Hematopoietic multipotent progenitor cell treated with erythropoietin and hydrocortisone succinate and interleukin-3 and kit ligand, for 4 days (in vitro differentiated cells): Measurements from ENCODE around the gene C4orf17.

Experiments used
- DNase-seq: peaks from one replicate; pipeline ENCODE4 v3.0.0-alpha.2; 2015

The C4orf17 gene

GRCh38 chr4:99537674-99538073 lies 26.9 kb downstream of the C4orf17 start:
- no peak for DNase-seq

GRCh38 chr4:99540277-99540939 lies 29.6 kb downstream of the C4orf17 start:
- no peak for DNase-seq

- no peak for DNase-seq
Measured at GRCh38 chr4:99552872-99553271, 42.1 kb downstream of the C4orf17 start.

- peak; percentile 99 for DNase-seq
Measured at GRCh38 chr4:99563310-99564186, 52.7 kb downstream of the C4orf17 start, which contains the start of gene TRMT10A. TRMT10A (minus strand) TSS chr4:99564039; CDS start chr4:99559338, 4,701 bp downstream.

GRCh38 chr4:99564921-99565320 lies 54.1 kb downstream of the C4orf17 start:
- no peak for DNase-seq

- no peak for DNase-seq
Measured at GRCh38 chr4:99571883-99572282, 61.1 kb downstream of the C4orf17 start.

- DNase-seq = no peak
Measured at GRCh38 chr4:99572527-99573240, 61.9 kb downstream of the C4orf17 start.

GRCh38 chr4:99573735-99574368 lies 63.0 kb downstream of the C4orf17 start:
- DNase-seq = no peak

- no peak for DNase-seq
Measured at GRCh38 chr4:99574530-99575324, 63.9 kb downstream of the C4orf17 start, which contains the start of gene MTTP. MTTP (plus strand) TSS chr4:99574824; CDS start chr4:99574910, 86 bp downstream.

- DNase-seq = no peak
Measured at GRCh38 chr4:99578714-99579113, 67.9 kb downstream of the C4orf17 start.

GRCh38 chr4:99585516-99585915 lies 74.7 kb downstream of the C4orf17 start:
- no peak for DNase-seq

- DNase-seq = no peak
Measured at GRCh38 chr4:99586322-99586721, 75.5 kb downstream of the C4orf17 start.

GRCh38 chr4:99586797-99587196 lies 76.0 kb downstream of the C4orf17 start:
- DNase-seq = no peak

GRCh38 chr4:99587309-99587708 lies 76.5 kb downstream of the C4orf17 start:
- no peak for DNase-seq

GRCh38 chr4:99587803-99588202 lies 77.0 kb downstream of the C4orf17 start:
- no peak for DNase-seq

- DNase-seq = no peak
Measured at GRCh38 chr4:99591757-99592156, 80.9 kb downstream of the C4orf17 start.
